IMR-90 (cell line): ENCODE data around the gene PDF. TPM values are rescaled to one million over a fixed set of nuclear protein-coding genes. Genes with fewer than 3 reads are reported as not detected.

Experiments used
- ATAC-seq: fragments of 200-7000 bp; cut with Tn5 transposase; 2 replicates; pipeline ENCODE4 v1.9.1; 2020; ENCODE audit warnings: low read depth, mild to moderate bottlenecking, moderate library complexity
- BruUV-seq: library from RNA; stranded (reverse); fragments of 400-500 nt; replicated peaks from 2 replicates; lab custom pipeline; 2021; lab: Mats Ljungman, UMichigan
- CTCF ChIA-PET: fragments of 300-600 bp; formaldehyde crosslinking; extraction: SDS; loops from one replicate; lab custom pipeline; 2021; ENCODE audit warnings: antibody characterized with exemption; lab: Yijun Ruan, JAX
- POLR2A ChIA-PET: fragments of 300-600 bp; sonication (Branson Sonifier 250); formaldehyde crosslinking; loops from one replicate; lab custom pipeline; 2022; ENCODE audit warnings: antibody characterized with exemption; ENCODE audit not compliant: unreplicated experiment; lab: Charles Lee
- DNase-seq: peaks from one replicate; pipeline ENCODE4 v3.0.0; 2013
- H2AFZ ChIP-seq: replicated peaks from 2 replicates; pipeline ENCODE3; 2013; ENCODE audit warnings: low read length, mild to moderate bottlenecking; ENCODE audit not compliant: poor library complexity
- H2AK5ac ChIP-seq: 2 replicates; pipeline ENCODE4 v1.6.1; 2013; ENCODE audit warnings: low read depth, low read length, inconsistent platforms
- H2AK9ac ChIP-seq: replicated peaks from 2 replicates; pipeline ENCODE3; 2013; ENCODE audit warnings: mild to moderate bottlenecking, low read depth, low read length, moderate library complexity; ENCODE audit not compliant: poor library complexity
- H2BK120ac ChIP-seq: 2 replicates; pipeline ENCODE4 v1.6.1; 2013; ENCODE audit warnings: low read depth, low read length, inconsistent platforms
- H2BK15ac ChIP-seq: 3 replicates; pipeline ENCODE4 v1.6.1; 2013; ENCODE audit warnings: low read depth, low read length, inconsistent platforms
- H2BK20ac ChIP-seq: 2 replicates; pipeline ENCODE4 v1.6.1; 2013; ENCODE audit warnings: low read depth, mild to moderate bottlenecking, inconsistent platforms, low read length, moderate library complexity
- H2BK5ac ChIP-seq: 2 replicates; pipeline ENCODE4 v1.6.1; 2013; ENCODE audit warnings: mild to moderate bottlenecking, low read depth, low read length, inconsistent platforms; ENCODE audit not compliant: poor library complexity, severe bottlenecking
- H3K14ac ChIP-seq: replicated peaks from 2 replicates; pipeline ENCODE4 v1.6.1; 2013; ENCODE audit warnings: low read depth, low read length, inconsistent platforms
- H3K18ac ChIP-seq: 2 replicates; pipeline ENCODE4 v1.6.1; 2013; ENCODE audit warnings: low read depth, low read length, control low read depth
- H3K23ac ChIP-seq: 2 replicates; pipeline ENCODE4 v1.6.1; 2013; ENCODE audit warnings: low read depth, low read length, inconsistent platforms
- H3K27ac ChIP-seq: 2 replicates; pipeline ENCODE4 v1.5.1; 2013; ENCODE audit warnings: mild to moderate bottlenecking, control low read depth, low read length; ENCODE audit not compliant: insufficient read depth
- H3K27me3 ChIP-seq: 2 replicates; pipeline ENCODE4 v1.6.1; 2013; ENCODE audit warnings: low read length; ENCODE audit not compliant: control insufficient read depth, insufficient read depth
- H3K36me3 ChIP-seq: 2 replicates; pipeline ENCODE4 v1.6.1; 2013; ENCODE audit warnings: low read length, mixed read lengths; ENCODE audit not compliant: control insufficient read depth, insufficient read depth
- H3K4ac ChIP-seq: 2 replicates; pipeline ENCODE4 v1.6.1; 2013; ENCODE audit warnings: low read depth, low read length, inconsistent platforms
- H3K4me1 ChIP-seq: 2 replicates; pipeline ENCODE4 v1.6.1; 2013; ENCODE audit warnings: low read length, mixed read lengths; ENCODE audit not compliant: control insufficient read depth, insufficient read depth
- H3K4me2 ChIP-seq: 2 replicates; pipeline ENCODE4 v1.6.1; 2013; ENCODE audit warnings: low read depth, mild to moderate bottlenecking, control low read depth, low read length, moderate library complexity
- H3K4me3 ChIP-seq: 2 replicates; pipeline ENCODE4 v1.5.1; 2013; ENCODE audit warnings: low read depth, mild to moderate bottlenecking, control low read depth, low read length, moderate library complexity; ENCODE audit not compliant: insufficient read depth
- H3K56ac ChIP-seq: 2 replicates; pipeline ENCODE4 v1.6.1; 2013; ENCODE audit warnings: low read length, inconsistent platforms; ENCODE audit not compliant: insufficient read depth; ENCODE audit errors: extremely low read depth
- H3K79me1 ChIP-seq, 2 experiments: 2 replicates each; pipeline ENCODE4 v1.6.1; 2013; ENCODE audit warnings: low read length in 2 of 2, inconsistent platforms in 1 of 2, low read depth in 1 of 2
- H3K9ac ChIP-seq: 2 replicates; pipeline ENCODE4 v1.6.1; 2013; ENCODE audit warnings: low read depth, low read length, control low read depth
- H3K9me1 ChIP-seq: 2 replicates; pipeline ENCODE4 v1.6.1; 2013; ENCODE audit warnings: low read length, inconsistent platforms; ENCODE audit not compliant: insufficient read depth
- H3K9me3 ChIP-seq: 2 replicates; pipeline ENCODE4 v1.6.1; 2013; ENCODE audit warnings: low read length; ENCODE audit not compliant: control insufficient read depth, insufficient read depth
- H4K20me1 ChIP-seq: 2 replicates; pipeline ENCODE4 v1.6.1; 2013; ENCODE audit warnings: low read length, inconsistent platforms; ENCODE audit not compliant: insufficient read depth
- H4K5ac ChIP-seq: 2 replicates; pipeline ENCODE4 v1.6.1; 2013; ENCODE audit warnings: mild to moderate bottlenecking, low read depth, low read length, control low read depth
- H4K8ac ChIP-seq, 2 experiments: 2 replicates each; pipeline ENCODE4 v1.6.1; 2013; ENCODE audit warnings: low read depth in 2 of 2, low read length in 2 of 2, control low read depth in 1 of 2, inconsistent platforms in 1 of 2
- H4K91ac ChIP-seq: 2 replicates; pipeline ENCODE4 v1.6.1; 2013; ENCODE audit warnings: low read depth, low read length, inconsistent platforms; ENCODE audit not compliant: insufficient read depth
- BHLHE40 ChIP-seq: fragments of 150-350 bp; IDR thresholded peaks from 2 replicates; pipeline ENCODE4 v1.6.1; 2016; ENCODE audit warnings: mild to moderate bottlenecking, low read depth, low read length
- CEBPB ChIP-seq: IDR thresholded peaks from 2 replicates; pipeline ENCODE4 v1.6.1; 2012; ENCODE audit warnings: low read depth, low read length, improper control_type of control experiment
- CHD1 ChIP-seq: IDR thresholded peaks from 2 replicates; pipeline ENCODE4 v1.6.1; 2012; ENCODE audit warnings: low read depth, low read length, improper control_type of control experiment
- FOS ChIP-seq: fragments of 150-350 bp; IDR thresholded peaks from 2 replicates; pipeline ENCODE4 v1.6.1; 2016; ENCODE audit warnings: low read depth, low read length
- MAFK ChIP-seq: IDR thresholded peaks from 2 replicates; pipeline ENCODE4 v1.6.1; 2012; ENCODE audit warnings: low read depth, low read length, improper control_type of control experiment
- MAZ ChIP-seq: IDR thresholded peaks from 2 replicates; pipeline ENCODE4 v1.6.1; 2012; ENCODE audit warnings: low read depth, mild to moderate bottlenecking, low read length, improper control_type of control experiment, moderate library complexity, borderline replicate concordance
- MXI1 ChIP-seq: IDR thresholded peaks from 2 replicates; pipeline ENCODE4 v1.6.1; 2012; ENCODE audit warnings: low read depth, mild to moderate bottlenecking, low read length, moderate library complexity, borderline replicate concordance
- NFE2L2 ChIP-seq: fragments of 150-350 bp; IDR thresholded peaks from 2 replicates; pipeline ENCODE4 v1.6.1; 2016; ENCODE audit warnings: low read depth, mild to moderate bottlenecking, low read length
- POLR2A ChIP-seq: IDR thresholded peaks from 2 replicates; pipeline ENCODE4 v1.6.1; 2012; ENCODE audit warnings: mild to moderate bottlenecking, low read depth, low read length
- RAD21 ChIP-seq: IDR thresholded peaks from 2 replicates; pipeline ENCODE4 v1.6.1; 2012; ENCODE audit warnings: low read length, improper control_type of control experiment
- RCOR1 ChIP-seq: IDR thresholded peaks from 2 replicates; pipeline ENCODE4 v1.6.1; 2012; ENCODE audit warnings: mild to moderate bottlenecking, low read length, improper control_type of control experiment; ENCODE audit not compliant: insufficient replicate concordance
- RFX5 ChIP-seq: IDR thresholded peaks from 2 replicates; pipeline ENCODE4 v1.8.0; 2012; ENCODE audit warnings: low read depth, mild to moderate bottlenecking, low read length, moderate library complexity
- SMC3 ChIP-seq: fragments of 150-350 bp; IDR thresholded peaks from 2 replicates; pipeline ENCODE4 v1.6.1; 2016; ENCODE audit warnings: low read depth, mild to moderate bottlenecking, antibody characterized with exemption, low read length, moderate library complexity
- USF2 ChIP-seq: fragments of 150-350 bp; IDR thresholded peaks from 2 replicates; pipeline ENCODE4 v1.6.1; 2017; ENCODE audit warnings: mild to moderate bottlenecking, antibody characterized with exemption, low read length, low read depth
- WGBS, 2 experiments: methylation state at CpG; one replicate each; pipeline versions ENCODE4 v1.1.5 to v1.1.7; 2013; ENCODE audit warnings: missing lambda C conversion rate in 2 of 2; ENCODE audit not compliant: insufficient read length in 1 of 2; ENCODE audit errors: extremely low coverage in 2 of 2; 5-methylcytosine and 5-hydroxymethylcytosine counted together
- dilution Hi-C: fragments of 300-500 bp; cut with HindIII; formaldehyde crosslinking; loops from one replicate; pipeline ENCODE4 v1.14.3; 2018; ENCODE audit warnings: low sequenced_read_pairs; ENCODE audit not compliant: unreplicated experiment
- in situ Hi-C: fragments of 300-500 bp; cut with MboI; formaldehyde crosslinking; loops from 3 replicates; pipeline ENCODE4 v1.14.3; 2019; ENCODE audit warnings: low sequenced_read_pairs, inconsistent platforms, mixed read lengths
- intact Hi-C: fragments of 100-400 bp; cut with micrococcal nuclease; formaldehyde crosslinking; loops from 2 replicates; pipeline ENCODE4 v1.10.0; 2022
- polyA plus RNA-seq, 3 experiments: library from polyadenylated mRNA; depleted of rRNA; stranded (reverse); fragments of >200 nt; gene quantifications; 2 replicates each; pipeline ENCODE4 v1.2.3, GENCODE V29; 2012; ENCODE audit warnings: low replicate concordance in 1 of 3
- total RNA-seq: library from RNA; depleted of rRNA; stranded (reverse); fragments of >200 nt; gene quantifications from 2 replicates; pipeline ENCODE4 v1.2.3, GENCODE V29; 2012
- TF ChIP-seq, protein P1 (sequence below): fragments of 150-350 bp; IDR thresholded peaks from 2 replicates; pipeline ENCODE4 v1.6.1; 2016; ENCODE audit warnings: low read depth, mild to moderate bottlenecking, low read length, moderate library complexity, borderline replicate concordance
- TF ChIP-seq, protein P2 (sequence below): conservative IDR thresholded peaks from 2 replicates; pipeline ENCODE4 v1.5.1; 2012; ENCODE audit warnings: mild to moderate bottlenecking, low read depth, low read length, improper control_type of control experiment

The PDF gene
- total and polyA plus RNA-seq, 2 of the 4 experiments (the other 2 are of a cell fraction): 4.5 to 6.4 TPM

DNA sequence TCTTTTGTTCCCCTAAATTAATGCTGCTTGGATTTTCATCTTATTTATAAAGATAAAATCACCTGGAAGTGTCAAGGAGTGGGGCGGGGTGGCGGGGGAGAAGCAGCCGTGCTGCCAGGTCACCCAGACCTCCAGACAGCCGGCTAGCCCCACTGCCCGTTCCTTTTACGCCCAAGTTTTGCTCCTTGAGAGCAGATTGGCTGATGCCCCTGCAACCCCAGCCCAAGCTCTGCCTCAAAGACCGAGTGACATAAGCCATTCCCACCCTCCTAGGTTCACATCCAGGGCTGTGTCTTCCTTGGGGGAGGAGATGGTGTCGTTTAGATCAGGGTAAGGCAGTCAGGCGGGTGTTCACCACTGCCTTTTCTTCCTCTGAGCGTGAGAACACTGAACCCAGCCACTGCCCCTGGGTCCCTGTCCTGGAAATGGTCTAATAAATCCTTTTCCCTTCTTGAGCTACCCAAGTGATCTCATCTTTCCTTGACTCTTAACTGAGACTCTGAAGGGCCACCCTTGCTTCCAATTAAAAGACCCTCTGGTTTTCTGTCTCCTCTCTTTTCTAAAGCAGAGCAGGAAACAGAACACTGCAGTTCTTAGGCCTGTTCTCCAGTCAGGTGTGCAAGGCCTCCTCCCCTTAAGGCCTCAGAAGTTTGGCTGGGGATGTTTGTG, 5.7 kb downstream of the PDF start:
- Histone ChIP-seq H4K5ac (no peak overlapping the region), H4K8ac (no peak overlapping the region), H2AFZ (no peak overlapping the region), H4K91ac (no peak overlapping the region), H2AK5ac (no peak overlapping the region), H2BK15ac (no peak overlapping the region), H3K4me1 (peaks cover 12% of the 10 kb centered on the region), H2BK20ac (no peak overlapping the region), H3K27ac (no peak overlapping the region), H3K9ac (no peak overlapping the region), H3K79me1 (peaks cover 44 to 88% of the 10 kb centered on the region in 2 experiments), H3K9me3 (no peaks in the 10 kb centered on the region), H3K36me3 (peaks cover 66% of the 10 kb centered on the region), H2BK120ac (no peak overlapping the region), H3K4me3 (no peak overlapping the region), H2AK9ac (no peak overlapping the region), H3K4ac (no peak overlapping the region), H3K18ac (no peak overlapping the region), H3K56ac (no peak overlapping the region), H3K14ac (no peak overlapping the region), H3K9me1 (peaks cover 13% of the 10 kb centered on the region), H4K20me1 (peaks cover 71% of the 10 kb centered on the region), H3K27me3 (no peaks in the 10 kb centered on the region), H3K4me2 (no peak overlapping the region), H3K23ac (no peak overlapping the region), H2BK5ac (no peak overlapping the region)
- TF ChIP-seq RAD21 (no peak), MAZ (no peak), FOS (no peak), MAFK (no peak), RCOR1 (no peak), SMC3 (no peak), MXI1 (no peak), CEBPB (no peak), BHLHE40 (no peak), NFE2L2 (no peak), POLR2A (no peak), CHD1 (no peak), RFX5 (no peak), USF2 (no peak)
- TF ChIP-seq, protein P1, sequence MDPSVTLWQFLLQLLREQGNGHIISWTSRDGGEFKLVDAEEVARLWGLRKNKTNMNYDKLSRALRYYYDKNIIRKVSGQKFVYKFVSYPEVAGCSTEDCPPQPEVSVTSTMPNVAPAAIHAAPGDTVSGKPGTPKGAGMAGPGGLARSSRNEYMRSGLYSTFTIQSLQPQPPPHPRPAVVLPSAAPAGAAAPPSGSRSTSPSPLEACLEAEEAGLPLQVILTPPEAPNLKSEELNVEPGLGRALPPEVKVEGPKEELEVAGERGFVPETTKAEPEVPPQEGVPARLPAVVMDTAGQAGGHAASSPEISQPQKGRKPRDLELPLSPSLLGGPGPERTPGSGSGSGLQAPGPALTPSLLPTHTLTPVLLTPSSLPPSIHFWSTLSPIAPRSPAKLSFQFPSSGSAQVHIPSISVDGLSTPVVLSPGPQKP: no peak
- TF ChIP-seq, protein P2, sequence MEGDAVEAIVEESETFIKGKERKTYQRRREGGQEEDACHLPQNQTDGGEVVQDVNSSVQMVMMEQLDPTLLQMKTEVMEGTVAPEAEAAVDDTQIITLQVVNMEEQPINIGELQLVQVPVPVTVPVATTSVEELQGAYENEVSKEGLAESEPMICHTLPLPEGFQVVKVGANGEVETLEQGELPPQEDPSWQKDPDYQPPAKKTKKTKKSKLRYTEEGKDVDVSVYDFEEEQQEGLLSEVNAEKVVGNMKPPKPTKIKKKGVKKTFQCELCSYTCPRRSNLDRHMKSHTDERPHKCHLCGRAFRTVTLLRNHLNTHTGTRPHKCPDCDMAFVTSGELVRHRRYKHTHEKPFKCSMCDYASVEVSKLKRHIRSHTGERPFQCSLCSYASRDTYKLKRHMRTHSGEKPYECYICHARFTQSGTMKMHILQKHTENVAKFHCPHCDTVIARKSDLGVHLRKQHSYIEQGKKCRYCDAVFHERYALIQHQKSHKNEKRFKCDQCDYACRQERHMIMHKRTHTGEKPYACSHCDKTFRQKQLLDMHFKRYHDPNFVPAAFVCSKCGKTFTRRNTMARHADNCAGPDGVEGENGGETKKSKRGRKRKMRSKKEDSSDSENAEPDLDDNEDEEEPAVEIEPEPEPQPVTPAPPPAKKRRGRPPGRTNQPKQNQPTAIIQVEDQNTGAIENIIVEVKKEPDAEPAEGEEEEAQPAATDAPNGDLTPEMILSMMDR: no peak
- 80% methylated on average over 1 of the region's 10 CpGs; no CpG with 5 or more reads in 1 of the 2 experiments for WGBS, 2 experiments
- dilution Hi-C loops (no loop called here), in situ Hi-C loops (no loop called here), intact Hi-C loops (no loop called here)
- ChIA-PET CTCF (interaction anchor here (0.5 to 0.6 kb wide), 2 partner anchors 142 to 168 kb away, joined by 3 read pairs; no protein-coding TSS in a partner anchor), POLR2A (interaction anchor here (0.7 kb wide), 1 partner anchor 202 kb away, joined by 4 read pairs; no protein-coding TSS in a partner anchor)
- no TSS peak for BruUV-seq
- DNase-seq (no peak), ATAC-seq (no peak)
